Eye (tissue), 1 donor: Measurements from ENCODE around the gene SCYGR1.
A peak's percentile ranks its signal among the peaks of the same experiment; 100 is the strongest.
"Not testable (repeated sequence)": the region's sequence is repeated elsewhere in the genome, so short reads cannot be mapped to it uniquely, and the experiment has no call there.

ENCODE experiments used
- DNase-seq: peaks from one replicate; pipeline ENCODE4 v3.0.0-alpha.2; 2015

SCYGR1 gene, protein sequence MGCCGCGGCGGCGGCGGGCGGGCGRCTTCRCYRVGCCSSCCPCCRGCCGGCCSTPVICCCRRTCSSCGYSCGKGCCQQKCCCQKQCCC

DNA sequence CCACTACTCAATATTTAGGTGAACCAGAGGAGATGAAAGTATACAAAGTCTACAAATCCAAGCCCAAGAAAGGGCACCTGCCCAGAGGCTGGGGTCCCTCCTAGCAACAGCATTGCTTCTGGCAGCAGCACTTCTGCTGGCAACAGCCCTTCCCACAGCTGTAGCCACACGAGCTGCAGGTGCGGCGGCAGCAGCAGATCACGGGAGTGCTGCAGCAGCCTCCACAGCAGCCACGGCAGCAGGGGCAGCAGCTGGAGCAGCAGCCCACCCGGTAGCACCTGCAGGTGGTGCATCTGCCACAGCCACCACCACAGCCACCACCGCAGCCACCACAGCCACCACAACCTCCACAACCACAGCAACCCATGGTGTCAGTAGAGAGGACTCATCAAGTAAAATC lies at the start of gene SCYGR1:
SCYGR1 (minus strand) TSS at position 367 of the 400 bp plus-strand sequence; CDS start at position 367, 0 bp downstream.
- DNase-seq, result not testable (repeated sequence)

GRCh38 chr2:227436436-227437174 lies 48.9 kb upstream of the SCYGR1 start:
- DNase-seq, result no peak

DNA sequence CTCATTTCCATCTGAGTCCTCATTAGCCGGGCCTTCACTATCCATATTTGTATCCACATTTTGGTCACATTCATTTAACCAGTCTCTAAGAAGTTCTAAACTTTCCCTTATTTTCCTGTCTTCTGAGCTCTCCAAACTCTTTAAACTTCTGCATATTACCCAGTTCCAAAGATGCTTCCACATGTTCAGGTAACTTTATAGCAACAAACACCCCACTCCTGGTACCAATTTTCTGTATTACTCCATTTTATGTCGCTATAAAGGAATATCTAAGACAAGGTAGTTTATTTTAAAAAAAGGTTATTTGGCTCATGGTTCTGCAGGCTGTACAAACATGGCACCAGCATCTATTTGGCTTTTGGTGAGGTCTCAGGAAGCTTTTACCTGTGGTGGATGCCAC lies 45.4 kb upstream of the SCYGR1 start:
- DNase-seq, result no peak

DNA sequence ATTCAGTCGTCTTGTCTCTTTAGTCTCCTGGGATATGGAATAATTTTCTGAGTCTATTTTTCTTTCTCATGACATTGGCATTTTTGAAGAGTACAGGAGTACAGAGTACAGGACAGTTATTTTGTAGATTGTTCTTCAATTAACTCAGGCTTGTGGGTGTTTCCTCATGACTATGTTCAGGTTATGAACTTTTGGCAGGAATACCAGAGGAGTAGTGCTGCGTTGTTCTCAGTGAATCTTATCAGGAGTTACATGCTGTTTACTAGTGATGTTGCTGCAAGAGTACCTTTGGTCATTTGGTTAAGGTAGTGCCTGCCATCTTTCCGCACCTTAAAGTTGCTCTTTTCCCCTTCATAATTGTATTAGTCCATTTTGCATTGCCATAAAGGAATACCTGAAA lies 42.9 kb upstream of the SCYGR1 start:
- no peak for DNase-seq

DNA sequence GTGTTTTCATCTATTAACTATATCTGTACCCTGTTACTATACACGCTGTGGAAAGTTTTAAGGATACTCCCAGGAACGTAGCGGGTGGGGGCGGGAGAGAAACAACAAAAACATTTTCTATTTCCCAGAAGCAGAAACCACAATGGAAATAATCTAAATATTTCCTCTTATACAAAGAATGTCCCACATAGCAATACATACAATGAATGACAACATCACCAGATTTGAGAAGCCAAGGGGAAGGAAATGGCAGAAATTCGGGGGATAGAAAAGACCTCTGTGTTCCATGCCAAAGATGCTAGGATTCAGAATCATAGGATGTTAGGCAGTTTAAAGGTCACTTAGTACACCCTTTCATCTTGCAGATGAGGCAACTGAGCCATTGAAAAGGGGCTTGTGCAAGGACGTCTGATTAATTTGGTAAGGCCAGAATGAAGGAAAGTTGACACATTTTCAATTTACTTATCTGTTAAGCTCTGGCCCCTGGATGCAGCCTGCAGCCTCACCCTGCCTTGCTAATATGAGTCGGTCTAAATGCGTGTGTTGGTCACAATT lies 41.1 kb upstream of the SCYGR1 start:
- no peak for DNase-seq

GRCh38 chr2:227423656-227424499 lies 36.1 kb upstream of the SCYGR1 start:
- peak; percentile 83 for DNase-seq

GRCh38 chr2:227420087-227421052 lies 32.6 kb upstream of the SCYGR1 start:
- no peak for DNase-seq

GRCh38 chr2:227416701-227417100 lies 29.0 kb upstream of the SCYGR1 start:
- no peak for DNase-seq

DNA sequence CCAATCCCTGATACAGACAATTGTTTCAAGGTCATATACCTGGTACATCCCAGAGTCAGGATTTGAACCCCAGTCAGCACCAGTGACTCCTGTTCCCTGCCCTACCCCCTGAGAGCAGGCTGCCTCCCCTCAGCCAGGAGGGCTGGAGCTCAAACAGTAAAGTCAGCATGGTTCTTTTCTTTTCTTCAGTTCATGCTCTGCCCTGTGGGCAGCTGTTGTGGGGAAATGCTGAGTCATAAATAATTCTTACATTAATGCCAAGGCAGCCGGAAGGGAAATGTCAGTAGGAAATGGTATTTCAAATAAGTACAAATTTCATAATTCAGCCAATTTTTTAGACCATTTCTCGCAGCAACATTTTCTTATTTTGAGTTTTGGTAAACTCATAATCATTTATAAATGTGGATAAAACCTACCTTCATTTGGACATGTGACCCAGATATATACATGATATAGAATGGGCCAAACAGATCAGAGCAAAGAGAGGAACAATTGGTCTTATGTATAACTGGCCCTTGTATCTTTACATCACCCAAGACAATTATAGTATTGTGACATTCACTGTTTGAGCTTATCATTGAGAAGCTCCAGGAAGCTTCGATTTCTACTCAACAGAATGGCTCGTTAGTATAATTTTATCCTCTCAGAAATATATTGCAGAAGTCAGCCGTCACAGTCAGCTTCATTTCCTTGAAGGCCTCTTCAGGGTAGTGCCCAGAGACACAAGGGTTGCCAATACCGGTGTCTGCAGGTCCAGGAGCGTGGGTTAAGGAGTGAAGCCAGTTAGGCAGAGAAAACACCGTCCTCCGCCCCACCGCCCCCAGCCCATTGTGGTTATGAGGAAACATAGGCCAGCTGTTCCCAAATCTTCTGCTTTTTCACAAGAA lies 28.0 kb upstream of the SCYGR1 start:
- peak; percentile 59 for DNase-seq

DNA sequence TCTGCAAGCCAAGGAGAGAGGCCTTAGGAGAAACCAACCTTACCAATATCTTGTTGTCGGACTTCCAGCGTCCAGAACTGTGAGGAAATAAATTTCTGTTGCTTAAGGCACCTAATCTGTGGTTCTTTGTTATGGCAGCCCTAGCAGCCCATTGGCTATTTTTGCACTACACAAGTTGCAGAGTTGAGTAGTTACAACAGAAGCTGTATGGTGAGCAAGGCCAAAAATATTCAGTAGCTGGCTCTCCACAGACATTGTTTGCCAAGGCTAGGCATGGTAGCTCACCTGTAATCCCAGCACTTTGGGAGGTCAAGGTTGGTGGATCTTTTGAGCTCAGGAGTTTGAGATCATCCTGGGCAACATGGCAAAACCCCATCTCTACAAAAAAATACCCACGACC lies 27.1 kb upstream of the SCYGR1 start:
- DNase-seq, result no peak

DNA sequence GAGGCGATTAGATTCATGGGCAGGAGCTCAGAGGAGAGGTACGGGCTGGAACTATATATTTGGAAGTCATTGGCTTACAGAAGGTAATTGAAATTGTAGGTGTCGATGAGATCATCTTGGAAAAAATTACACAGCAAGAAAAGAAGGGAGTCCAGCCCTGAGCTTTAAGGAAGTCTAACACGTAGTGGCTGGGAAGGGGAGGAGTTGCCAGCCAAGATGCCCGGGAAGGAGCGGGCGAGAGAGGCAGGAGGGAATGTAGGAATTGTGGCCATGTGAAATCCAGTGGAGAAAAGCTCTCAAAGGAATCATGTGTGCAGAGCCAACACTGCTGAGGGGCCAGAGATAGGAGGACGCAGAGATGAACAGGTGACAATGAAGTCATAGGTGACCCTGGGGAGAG lies 25.6 kb upstream of the SCYGR1 start:
- DNase-seq, result no peak

- no peak for DNase-seq
Observed at GRCh38 chr2:227412877-227413276, 25.1 kb upstream of the SCYGR1 start.

GRCh38 chr2:227411990-227412350 lies 24.2 kb upstream of the SCYGR1 start:
- no peak for DNase-seq

DNA sequence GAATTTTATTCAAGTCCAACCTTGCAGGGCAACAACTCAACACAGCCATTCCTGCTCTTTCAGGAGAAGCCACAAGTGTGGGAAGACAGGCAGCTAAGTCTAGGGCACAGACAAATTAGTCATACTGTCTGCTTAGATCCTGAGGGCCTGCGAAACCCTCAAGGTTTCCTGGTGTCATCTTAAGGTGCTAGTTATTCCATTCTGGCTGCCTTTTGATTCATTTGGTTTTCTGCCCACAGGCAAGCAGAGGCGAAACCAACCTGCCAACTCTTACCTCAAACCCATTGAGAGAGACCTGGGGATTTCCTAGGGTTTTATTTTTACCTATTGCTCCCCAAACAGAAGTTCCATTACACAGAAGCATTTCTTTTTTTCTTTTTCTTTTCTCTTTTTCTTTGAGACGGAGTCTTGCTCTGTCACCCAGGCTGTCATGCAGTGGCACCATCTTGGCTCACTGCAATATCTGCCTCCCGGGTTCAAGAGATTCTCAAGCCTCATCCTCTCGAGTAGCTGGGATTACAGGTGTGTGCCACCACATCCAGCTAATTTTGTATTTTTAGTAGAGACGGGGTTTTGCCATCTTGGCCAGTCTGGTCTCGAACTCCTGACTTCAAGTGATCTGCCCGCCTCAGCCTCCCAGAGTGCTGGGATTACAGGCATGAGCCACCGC lies 23.7 kb upstream of the SCYGR1 start:
- no peak for DNase-seq

DNA sequence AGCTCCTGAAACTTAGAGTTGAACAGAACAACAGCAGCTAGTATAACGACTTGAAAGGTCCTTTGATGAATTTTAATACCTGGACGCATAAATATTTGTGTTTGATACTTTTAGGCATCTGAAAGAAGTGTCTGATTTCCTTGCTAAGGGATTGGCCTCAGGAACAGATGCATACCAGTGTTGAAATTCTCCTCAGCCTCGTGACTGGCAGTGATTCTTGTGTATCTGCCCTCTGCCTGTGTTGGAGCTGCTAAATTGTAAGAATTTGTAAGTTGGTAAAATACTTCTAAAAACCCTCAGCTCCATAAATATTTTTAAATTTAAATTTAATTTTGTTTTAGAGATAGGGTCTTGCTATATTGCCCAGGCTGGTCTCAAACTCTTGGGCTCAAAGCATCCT lies 22.4 kb upstream of the SCYGR1 start:
- DNase-seq, result no peak

DNA sequence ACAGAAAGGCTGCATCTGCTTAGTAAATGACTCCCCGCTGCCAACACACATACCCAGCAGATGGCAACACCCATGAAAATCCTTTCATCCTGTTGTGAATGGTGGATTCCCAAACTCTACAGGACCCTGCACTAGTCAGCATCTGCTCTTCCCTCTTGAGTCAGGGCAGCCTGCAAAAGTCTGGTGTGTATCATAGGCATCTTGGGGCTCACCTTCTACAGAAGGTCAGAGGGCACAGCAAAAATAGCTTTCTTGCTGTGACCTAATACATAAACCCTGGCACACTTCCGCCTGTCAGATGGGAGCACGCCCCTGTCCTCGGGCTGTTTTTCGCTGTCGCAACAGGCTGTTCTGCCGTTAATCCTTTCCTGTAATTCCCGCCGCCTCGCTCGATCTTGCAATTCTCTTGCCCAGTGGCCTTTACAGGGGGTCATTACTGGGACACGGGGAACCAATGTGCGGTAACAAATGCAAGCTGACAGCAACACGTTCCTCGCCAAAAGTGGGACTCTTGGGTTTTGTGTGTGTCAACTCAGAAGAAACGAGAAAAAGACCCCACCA lies 19.9 kb upstream of the SCYGR1 start:
- peak; percentile 96 for DNase-seq

DNA sequence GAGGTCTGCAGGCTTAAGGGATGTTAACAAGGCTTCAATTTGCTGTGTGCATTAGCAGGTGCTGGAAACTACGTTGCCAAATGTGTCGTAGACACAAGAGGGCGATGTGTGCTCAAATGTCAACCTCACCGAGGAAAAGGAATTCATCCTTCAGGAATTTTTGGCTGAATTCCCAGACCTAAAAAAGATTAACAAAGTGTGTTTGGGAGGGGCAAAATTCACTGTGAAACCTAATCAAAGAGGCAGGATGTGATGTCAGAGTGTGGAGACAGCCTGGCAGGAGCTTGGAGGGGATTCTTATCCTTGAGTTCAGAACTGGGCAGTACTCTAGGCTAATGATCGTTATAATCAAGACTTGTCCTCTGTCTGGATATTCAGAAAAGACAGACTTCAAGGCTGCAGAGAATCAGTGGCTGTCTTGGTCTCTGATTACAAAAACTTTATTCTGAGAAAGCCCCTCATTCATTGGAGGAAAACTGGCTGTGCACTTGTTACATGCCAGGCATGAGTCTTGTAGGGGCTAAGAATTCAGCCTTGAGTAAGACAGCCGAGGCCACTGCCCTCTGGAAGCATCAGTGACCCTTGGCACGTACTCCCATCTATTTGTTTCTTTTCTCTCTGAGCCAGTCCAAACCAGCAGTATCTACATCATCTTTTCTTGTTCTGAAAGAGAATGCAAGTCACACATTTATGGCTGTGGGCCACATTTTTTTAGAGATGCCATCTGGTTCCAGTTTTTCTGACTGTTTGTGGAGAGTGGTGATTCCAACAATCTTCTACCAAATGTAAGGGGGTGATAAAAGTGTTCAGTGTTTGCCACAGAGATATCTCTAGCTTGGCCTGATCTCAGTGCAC lies 18.7 kb upstream of the SCYGR1 start:
- peak; percentile 96 for DNase-seq

DNA sequence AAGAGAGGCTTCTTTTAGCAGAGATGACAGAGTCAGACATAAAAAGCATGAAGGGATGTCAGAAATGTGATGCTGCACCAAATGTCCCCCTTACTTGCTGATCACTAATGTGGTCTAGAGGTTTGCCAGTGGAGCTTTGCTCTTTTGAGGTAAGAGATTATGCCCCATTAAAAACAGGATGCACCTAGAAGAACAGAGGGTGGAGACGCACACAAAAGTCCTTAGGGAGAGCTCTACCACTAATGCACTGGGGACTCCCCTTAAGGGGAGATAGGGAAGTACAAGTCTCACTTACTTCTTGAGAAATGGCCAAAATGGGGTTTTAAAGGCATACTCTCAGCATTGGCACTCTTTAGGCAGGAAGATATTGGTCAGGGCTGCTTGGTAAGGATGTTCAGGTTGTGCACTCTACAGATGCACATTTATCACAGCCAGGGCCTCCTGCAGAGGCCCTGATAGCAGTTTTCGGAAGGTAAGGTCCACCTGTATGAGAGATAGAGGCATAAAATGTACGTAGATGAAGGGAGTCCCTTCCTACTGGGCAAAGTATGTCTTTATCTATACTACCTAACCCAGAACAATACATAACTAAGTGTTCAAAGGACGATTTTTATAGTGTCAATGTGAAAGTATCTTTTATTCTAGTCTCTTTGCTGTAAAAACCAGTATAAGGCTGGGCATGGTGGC lies 17.0 kb upstream of the SCYGR1 start:
- no peak for DNase-seq

DNA sequence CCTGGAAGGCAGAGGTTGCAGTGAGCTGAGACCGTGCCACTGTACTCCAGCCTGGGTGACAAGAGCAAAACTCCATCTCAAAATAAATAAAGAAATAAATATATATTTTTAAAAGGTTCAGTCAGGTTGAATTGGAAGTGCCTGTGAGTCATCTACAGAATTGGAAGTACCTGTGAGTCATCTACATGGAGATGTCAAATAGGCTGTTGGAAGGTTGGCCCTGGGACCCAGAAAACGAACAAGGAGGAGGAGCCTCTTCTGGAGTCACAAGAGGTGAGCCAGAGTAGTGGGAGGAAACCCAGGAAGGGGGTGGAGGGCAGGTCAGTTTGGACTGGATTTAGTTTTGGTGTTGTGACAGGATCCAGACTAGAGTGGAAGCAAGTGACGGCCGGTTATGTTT lies 15.2 kb upstream of the SCYGR1 start:
- no peak for DNase-seq
